ENCODE measurements around the gene CSNK1A1. TPM values are rescaled to one million over a fixed set of nuclear protein-coding genes. Genes with fewer than 3 reads are reported as not detected.
"Not testable (repeated sequence)": the region's sequence is repeated elsewhere in the genome, so short reads cannot be mapped to it uniquely, and the experiment has no call there.

Gene CSNK1A1
- total RNA-seq, 1 donor from 2014 or later, result 206 TPM

DNA sequence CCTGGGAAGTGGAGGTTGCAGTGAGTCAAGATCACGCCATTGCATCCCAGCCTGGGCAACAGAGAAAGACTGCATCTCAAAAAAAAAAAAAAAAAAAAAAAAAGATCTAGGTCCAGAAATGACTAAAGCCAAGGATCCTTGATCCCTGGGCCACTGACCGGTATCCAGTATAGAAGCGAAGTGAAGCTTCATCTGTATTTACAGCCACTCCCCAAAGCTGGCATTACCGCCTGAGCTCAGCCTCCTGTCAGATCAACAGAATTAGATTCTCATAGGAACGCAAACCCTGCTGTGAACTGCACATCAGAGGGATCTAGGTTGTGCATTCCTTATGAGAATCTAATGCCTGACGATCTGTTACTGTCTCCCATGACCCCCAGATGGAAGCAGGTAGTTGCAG lies 9.3 kb downstream of the CSNK1A1 start:
- no peak for DNase-seq (ENCODE audit: low spot score)
- intact Hi-C loops (cut with DNase I), result loop anchor here (5.0 kb wide), 1 partner anchor 45 kb away; no protein-coding TSS in a partner anchor

DNA sequence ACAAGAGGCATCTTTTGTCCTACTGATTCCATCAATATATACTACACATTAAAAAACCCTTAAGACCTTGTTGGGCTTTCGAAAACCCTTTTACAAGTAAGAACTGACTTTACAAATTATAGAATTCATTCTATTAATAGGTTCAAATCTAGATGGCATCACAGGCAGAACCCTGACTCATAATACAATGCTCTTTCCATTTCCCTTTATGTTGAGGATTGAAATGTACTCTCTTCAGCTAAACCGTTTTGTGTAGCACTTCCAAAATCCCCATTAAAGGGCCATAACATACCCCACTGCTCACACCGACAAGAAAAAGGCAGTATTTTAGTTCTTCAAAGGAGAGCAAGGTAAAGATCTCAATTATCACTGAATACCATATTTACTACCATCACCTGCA lies 11.2 kb downstream of the CSNK1A1 start:
- DNase-seq (ENCODE audit: low spot score), result no peak
- intact Hi-C loops (cut with DNase I), result loop anchor here (5.0 kb wide), 1 partner anchor 43 kb away; no protein-coding TSS in a partner anchor

DNA sequence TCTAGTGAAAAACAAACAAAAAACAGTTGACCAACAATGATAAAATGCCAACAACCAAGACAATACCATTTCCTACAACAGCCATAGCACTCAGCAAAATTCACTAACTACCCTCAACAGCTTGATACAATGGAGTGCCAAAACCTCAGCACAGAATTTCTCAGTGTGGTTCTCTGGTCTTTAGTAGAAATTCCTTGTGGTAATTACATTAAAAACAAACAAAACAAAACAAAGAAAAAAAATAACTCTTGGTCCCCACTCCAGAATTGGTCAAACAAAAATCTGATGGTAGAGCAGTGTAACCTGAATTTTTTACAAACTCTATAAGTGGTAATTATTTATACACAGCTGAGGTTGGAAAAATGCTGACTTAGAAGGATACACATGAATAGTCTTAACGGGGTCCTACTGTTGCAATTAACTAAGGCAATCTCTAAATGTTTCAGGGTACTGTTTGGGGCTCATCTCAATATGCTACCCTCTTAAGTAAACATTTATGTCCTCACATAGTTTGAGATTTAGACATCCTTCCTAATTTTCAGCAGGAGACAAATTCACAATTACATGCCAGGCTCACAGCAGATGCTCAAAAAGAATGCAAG lies 13.8 kb downstream of the CSNK1A1 start:
- intact Hi-C loops (cut with DNase I), result no loop called here
- no peak for DNase-seq (ENCODE audit: low spot score)

DNA sequence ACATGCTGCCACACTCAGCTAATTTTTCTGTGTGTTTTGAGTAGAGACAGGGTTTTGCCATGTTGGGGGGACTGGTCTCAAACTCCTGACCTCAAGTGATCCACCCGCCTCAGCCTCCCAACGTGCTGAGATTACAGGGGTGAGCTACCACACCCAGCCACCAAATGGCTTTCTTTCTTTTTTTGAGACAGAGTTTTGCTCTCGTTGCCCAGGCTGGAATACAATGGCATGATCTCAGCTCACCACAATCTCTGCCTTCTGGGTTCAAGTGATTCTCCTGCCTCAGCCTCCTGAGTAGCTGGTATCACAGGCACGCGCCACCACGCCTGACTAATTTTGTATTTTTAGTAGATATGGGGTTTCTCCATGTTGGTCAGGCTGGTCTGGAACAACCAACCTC lies 15.5 kb downstream of the CSNK1A1 start:
- intact Hi-C loops (cut with DNase I), result not testable (repeated sequence)

DNA sequence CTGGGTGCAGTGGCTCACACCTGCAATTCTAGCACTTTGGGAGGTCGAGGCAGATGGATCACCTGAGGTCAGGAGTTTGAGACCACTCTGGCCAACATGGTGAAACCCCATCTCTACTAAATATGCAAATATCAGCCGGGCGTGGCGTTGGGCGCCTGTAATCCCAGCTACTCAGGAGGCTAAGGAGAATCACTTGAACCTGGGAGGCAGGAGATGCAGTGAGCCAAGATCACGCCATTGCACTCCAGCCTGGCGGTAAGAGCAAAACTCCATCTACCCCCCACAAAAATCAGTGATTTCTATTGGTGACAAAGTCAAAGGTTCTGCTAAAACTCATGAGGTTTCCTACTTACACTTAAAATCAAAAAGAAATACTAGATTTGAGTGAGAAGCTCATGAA lies 18.8 kb downstream of the CSNK1A1 start:
- DNase-seq (ENCODE audit: low spot score), result no peak
- intact Hi-C loops (cut with DNase I), result no loop called here

More for the DNA sequence above, 15.5 kb downstream of the CSNK1A1 start:
- DNase-seq (ENCODE audit: low spot score), result not testable (repeated sequence)

DNA sequence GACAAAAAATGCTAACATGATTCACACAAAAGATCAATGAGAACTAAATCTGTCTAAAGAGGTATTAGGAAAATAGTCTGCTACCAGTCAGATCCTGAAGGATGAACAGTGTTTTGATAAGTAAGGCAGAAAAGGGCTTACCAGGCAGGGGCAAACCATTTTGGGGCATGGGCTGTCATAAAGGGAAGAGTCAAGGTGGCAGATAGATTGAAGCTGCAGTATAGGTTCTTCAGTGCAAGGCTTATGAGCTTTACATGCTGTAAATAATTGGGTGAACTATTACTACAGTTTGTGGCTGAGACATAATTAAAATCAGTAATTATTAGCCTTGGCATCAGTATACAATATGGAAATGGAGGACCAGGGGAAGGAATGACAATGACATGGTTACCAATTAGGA lies 21.8 kb downstream of the CSNK1A1 start:
- intact Hi-C loops (cut with DNase I), result no loop called here
- no peak for DNase-seq (ENCODE audit: low spot score)

DNA sequence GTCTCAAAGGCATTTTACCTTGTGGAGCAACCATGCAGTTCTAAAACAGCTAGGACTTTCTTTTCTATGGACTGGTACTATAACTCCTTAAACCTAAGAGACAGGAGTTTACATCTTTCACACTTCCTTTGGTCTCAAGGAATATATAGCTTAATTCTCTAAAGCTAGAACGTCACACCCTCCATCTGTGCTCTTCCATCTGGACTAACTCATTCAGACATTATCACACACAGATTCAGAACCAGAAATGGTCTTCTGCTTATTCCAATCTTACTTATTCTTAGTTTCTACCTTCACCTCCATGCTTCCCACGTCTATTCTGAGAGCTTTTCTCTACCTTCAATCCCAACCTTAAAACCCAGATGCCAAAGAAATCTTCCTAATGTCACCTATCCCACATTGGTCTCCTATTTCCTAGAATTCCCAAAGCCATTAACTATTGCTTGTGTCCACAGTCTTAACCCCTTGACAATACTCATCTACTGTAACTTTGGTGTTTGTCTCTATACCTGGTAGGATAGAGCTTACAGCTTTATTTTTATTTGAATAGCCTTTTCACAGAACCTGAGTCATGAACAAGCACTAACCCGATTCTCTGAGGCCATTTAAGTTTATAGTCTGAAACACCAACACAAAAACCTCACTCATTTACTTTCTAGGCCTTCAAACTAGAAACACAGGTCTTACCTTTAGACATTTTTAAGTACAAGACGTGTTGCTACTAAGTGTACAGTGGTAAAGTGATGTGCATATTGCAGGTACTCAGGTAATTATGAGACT lies 22.8 kb downstream of the CSNK1A1 start:
- intact Hi-C loops (cut with DNase I), result no loop called here
- DNase-seq (ENCODE audit: low spot score), result no peak

DNA sequence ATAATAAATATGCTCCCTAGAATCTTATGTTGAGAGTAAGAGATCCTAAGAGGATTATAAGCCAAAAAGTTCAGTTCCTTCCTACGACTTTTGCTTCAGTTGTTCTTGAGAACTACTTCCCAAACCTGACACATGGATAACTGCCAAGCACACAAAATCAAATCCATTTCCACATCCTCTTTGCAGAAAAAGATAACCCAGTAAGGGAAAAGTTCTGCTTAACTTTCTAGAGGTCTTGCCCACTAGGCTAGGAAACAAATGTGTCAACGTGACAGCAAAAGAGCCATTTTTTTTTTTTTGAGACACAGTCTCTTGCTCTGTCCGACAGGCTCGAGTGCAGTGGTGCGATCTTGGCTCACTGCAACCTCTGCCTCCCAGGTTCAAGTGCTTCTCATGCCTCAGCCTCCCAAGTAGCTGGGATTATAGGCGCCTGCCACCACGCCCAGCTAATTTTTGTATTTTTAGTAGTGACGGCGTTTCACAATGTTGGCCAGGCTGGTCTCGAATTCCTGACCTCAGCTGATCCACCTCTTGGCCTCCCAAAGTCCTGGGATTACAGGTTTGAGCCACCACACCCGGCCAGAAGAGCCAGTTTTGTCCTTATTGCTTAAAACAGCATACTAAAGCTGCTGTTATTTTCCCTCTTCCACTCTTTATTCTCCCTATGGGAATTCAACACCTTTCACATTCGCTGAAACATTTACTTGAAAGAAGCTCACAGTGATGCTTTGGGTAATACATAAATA lies 24.2 kb downstream of the CSNK1A1 start:
- DNase-seq (ENCODE audit: low spot score), result no peak
- intact Hi-C loops (cut with DNase I), result no loop called here

DNA sequence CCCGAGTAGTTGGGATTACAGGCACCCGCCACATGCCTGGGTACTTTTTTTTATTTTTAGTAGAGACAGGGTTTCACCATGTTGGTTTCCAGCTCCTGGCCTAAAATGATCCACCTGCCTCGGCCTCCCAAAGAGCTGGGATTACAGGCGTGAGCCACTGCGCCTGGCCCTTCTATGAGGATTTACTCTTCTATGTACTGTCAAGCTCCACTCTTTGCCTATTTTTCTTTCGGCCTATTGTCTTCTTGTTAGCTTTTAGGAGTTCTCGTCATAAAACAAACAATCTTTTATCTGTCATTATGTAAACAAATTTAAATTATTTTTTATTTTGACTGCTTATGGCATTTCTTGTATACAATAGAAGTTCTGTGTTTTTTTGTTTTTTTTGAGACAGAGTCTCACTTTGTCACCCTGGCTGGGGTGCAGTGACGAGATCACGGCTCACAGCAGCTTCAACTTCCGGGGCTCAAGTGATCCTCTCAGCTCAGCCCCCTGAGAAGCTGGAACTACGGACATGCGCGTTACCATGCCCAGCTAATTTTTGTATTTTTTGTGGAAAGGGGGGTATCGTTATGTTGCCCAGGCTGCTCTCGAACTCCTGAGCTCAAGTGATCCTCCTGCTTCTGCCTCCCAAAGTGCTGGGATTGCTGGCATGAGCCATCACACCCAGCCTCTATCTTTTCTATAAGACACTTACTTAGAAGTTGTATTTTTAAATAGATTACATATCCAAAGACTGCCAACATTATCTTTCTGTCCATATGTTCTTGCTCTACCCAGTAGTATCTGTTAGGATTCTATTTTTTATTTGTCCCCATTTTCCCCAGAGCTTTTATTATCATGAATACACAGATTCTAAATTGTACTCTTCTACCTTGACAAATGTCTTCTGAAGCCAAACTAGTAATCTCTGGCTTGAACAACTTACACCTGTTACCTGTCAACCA lies 29.2 kb downstream of the CSNK1A1 start:
- DNase-seq (ENCODE audit: low spot score), result no peak
- intact Hi-C loops (cut with DNase I), result no loop called here

DNA sequence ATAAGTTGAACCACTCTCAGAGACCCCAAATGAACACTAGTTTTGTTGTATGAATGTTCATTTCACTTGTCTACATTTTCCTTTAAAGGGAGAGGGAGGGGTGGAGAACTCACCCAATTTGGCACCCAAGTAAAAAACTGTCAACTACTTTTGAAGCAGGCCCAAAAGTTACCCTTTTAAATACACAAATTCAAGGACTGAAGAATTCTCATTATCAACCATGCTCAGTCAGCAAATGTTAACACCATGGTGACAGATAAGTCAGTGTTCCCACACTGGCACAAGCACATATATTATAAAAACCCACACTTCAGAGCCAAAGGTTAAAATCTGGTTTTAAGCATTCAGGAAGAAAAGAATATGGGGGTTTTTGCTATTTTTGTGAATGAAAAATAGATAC lies 31.6 kb downstream of the CSNK1A1 start:
- intact Hi-C loops (cut with DNase I), result no loop called here
- no peak for DNase-seq (ENCODE audit: low spot score)

DNA sequence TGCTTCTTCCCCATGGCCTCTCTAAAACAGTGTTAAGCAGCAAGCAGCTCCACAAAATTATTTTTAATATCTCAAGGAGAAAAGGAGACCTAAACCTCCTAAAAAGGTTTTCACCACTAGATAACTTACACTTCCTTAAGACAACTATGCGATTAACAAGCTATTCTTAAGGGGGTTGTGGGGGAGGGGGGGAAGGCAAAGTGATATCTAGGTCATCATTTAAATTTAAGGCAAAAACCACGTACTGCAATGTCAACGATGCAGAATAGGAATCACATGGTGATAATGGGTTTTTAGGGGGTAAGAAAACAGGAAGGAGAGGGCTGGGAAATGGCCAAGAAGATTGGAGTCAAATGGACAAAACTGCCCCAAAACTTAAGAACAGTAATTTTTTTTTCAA lies 32.6 kb downstream of the CSNK1A1 start:
- intact Hi-C loops (cut with DNase I), result no loop called here
- DNase-seq (ENCODE audit: low spot score), result no peak

DNA sequence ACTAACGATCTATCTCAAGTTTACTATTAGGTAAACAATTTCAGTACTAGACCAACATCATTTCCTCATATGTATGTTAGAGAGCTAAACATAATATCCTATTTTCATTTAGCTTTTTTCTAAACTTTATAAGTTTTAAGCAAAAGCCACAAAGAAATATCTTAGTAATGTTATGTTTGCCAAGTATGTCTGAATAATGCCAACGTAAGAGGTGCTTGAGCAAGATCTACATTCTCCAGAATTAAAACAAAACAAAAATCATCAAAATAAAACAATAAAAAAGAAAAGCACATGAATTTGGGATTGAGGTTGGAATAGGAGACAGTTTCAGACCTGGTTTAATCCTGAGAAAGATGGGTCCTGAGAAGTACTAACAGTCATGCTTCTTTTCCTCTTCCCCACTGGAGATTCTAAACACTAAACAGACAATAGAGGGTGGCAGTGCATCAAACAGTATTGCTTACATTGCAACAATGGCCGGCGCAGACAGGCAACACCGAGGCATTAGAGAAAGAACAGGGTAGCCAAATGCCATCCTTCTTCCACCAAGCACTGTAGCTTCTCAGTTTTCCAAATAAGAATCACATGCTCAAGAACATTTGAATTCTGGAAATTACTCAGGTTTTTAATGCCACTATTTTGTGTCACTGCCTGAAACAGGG lies 33.6 kb downstream of the CSNK1A1 start:
- intact Hi-C loops (cut with DNase I), result no loop called here
- no peak for DNase-seq (ENCODE audit: low spot score)

DNA sequence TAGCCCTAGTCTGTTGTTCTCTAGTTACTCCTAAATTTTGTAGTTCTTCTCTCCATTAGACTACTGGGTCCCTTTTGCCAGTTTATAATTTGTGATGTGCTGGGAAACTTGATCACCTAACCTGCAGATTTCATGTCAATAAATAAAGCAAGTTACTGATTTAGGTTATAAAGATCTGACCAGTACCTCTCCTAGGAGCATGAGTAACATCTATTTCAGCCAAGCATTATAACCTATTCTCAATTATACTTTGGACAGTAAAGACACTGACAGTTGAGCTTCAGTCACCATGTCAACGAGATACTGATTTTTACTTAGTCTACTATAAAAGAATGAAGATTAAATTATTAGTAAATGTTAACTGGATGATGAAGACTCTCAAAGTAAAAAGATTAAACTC lies 36.7 kb downstream of the CSNK1A1 start:
- intact Hi-C loops (cut with DNase I), result no loop called here
- DNase-seq (ENCODE audit: low spot score), result no peak

DNA sequence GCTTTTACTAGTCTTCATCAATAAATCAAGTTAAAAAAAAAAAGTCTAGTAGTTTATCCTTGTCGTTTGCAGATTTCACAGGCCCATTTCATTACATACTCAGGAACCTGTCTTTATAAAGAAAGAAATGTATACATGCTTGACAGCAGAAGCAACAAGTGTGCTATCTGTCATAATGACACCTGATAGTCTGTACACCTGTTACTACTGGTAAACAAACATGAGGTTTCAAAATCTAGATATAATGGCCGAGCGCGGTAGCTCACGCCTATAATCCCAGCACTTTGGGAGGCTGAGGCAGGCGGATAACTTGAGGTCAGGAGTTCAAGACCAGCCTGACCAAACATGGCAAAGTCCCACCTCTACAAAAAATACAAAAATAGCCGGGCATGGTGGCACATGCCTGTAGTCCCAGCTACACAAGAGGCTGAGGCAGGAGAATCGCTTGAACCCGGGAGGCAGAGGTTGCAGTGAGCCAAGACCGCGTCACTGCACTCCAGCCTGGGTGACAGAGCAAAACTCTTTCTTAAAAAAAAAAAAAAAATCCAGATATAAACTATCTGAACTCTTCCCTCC lies 37.8 kb downstream of the CSNK1A1 start:
- intact Hi-C loops (cut with DNase I); DNase-seq (ENCODE audit: low spot score): not testable (repeated sequence)

DNA sequence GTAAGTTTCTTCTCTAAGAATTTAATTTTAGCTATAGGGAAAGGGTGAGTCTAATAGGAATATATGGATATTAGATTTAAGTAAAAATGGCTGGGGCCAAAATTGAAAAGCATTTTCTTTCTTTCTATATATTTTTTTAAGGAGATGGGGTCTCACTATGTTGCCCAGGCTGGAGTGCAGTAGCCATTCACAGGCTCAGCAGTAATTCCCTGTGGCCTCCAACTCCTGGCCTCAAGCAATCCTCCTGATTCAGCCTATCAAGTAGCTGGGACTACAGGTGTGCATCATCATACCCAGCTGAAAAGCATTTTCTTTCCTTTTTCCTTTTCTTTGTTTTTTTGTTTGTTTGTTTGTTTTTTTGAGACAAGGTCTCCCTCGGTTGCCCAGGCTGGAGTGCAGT lies 41.1 kb downstream of the CSNK1A1 start:
- no peak for DNase-seq (ENCODE audit: low spot score)
- intact Hi-C loops (cut with DNase I), result no loop called here

DNA sequence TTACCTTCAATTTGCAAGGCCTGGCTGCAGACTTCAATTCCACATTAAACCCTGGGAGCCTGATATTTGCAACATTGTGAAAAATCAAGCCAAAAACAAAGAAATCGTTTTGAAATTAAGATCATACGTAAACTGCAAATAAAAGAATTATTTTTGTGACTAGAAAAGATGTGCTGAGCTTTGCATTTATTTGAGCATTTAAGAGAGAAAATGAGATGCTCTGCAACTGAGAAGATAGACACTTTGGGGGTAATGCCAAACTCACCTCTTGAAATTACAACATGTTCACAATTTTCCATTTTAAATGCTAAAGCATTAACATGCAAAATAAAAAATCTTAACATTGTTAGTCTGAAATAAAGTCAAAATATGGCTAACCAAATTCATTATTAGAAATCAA lies 46.6 kb downstream of the CSNK1A1 start:
- DNase-seq (ENCODE audit: low spot score), result no peak
- intact Hi-C loops (cut with DNase I), result no loop called here

DNA sequence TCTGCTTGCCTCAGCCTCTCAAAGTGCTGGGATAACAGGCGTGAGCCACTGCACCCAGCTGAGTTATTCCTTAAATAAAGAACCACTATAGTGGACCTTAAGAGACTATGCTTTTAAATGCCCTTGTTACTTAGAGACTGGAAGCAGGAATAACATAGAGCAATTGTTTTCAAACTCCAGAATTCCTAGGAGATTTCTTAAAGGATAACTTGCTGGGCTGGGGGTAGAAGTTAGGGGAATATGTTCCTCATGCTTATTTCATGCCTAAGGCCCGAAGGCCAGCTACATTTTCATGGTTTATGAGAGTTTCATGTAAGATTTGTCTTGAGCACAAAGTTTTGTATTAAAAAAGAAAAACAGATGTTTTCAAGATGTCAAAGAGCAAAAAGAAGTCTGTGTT lies 48.2 kb downstream of the CSNK1A1 start:
- no peak for DNase-seq (ENCODE audit: low spot score)
- intact Hi-C loops (cut with DNase I), result no loop called here

DNA sequence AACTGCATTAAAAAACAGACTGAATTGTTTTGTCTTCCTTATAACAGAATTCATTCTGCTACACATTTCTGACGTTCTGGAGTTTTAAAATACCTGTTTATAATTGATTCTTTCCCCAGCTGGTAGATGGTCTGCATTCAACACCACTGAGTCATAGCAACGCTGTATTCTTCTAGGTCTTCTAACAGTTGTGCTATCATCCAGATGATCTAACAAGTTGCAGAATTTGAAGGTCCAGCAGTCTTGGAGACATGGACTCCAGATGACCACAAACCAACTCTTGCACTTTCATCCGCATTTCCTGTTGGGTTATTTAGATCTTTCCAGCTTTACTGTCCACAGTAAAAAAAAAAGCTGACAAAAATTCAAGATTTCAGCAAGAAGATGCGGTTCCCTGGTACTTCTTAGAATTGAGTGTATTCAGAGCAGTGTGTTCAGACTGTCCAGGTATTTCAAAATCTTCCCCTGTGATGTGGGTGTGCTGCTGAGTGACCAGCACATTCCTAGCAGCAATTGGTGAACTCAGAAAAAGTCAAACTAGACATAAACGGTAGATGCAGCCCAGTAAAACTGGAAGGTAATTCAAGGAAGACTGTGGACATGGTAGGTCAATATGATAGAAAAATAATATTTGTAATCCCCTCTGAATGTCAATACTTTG lies 50.2 kb downstream of the CSNK1A1 start:
- DNase-seq (ENCODE audit: low spot score), result no peak
- intact Hi-C loops (cut with DNase I), result no loop called here

All from cardiac septum (tissue), 1 donor.